Stomach (tissue), 4 donors: Measurements from ENCODE around the gene COL6A3.

Experiments used
- POLR2A ChIP-seq, 4 donors: fragments of 450-650 bp; IDR thresholded peaks; one replicate each; pipeline ENCODE4 v1.6.1; 2016; ENCODE audit warnings: antibody characterized with exemption in 4 of 4, control low read depth in 2 of 4, mild to moderate bottlenecking in 1 of 4, moderate library complexity in 1 of 4
- TF ChIP-seq, protein P1 (sequence below), 7 experiments: fragments of 450-650 bp in 4 of 7; fragments of 200-600 bp in 3 of 7; sonication (generic) in 3 of 7; IDR thresholded peaks; one replicate each; pipeline ENCODE4 v1.5.1; 2016 to 2019; ENCODE audit warnings: antibody characterized with exemption in 7 of 7, control low read depth in 2 of 7, mild to moderate bottlenecking in 1 of 7

DNA sequence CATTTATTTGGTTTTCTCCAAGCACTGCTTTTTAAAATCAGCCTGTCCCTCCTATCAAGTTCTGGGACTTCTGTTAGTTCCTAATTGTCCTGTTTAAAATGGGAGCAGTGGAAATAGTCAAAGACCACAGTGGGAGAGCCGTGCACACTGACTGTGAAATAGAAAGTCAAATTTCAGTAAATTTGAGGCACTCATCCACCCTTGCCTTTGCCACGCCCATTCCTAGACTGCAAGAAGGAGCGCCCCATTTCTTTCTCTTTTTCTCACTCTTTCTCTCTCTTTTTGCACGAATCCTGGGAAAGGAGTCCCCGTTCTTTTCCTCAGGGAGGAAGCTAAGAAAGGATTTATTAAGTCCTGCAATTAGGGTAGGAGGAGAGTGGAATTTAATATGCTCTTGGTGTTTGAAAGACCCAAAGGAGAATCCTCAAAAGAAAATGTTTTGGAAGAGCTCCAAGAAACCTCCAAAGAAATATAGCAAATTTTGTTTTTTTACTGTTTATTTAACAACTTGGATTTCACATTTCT is 7.5 kb downstream of the COL6A3 start:
- TF ChIP-seq POLR2A (IDR thresholded peaks at IDR 0.05), result no peak
- TF ChIP-seq, protein P1, sequence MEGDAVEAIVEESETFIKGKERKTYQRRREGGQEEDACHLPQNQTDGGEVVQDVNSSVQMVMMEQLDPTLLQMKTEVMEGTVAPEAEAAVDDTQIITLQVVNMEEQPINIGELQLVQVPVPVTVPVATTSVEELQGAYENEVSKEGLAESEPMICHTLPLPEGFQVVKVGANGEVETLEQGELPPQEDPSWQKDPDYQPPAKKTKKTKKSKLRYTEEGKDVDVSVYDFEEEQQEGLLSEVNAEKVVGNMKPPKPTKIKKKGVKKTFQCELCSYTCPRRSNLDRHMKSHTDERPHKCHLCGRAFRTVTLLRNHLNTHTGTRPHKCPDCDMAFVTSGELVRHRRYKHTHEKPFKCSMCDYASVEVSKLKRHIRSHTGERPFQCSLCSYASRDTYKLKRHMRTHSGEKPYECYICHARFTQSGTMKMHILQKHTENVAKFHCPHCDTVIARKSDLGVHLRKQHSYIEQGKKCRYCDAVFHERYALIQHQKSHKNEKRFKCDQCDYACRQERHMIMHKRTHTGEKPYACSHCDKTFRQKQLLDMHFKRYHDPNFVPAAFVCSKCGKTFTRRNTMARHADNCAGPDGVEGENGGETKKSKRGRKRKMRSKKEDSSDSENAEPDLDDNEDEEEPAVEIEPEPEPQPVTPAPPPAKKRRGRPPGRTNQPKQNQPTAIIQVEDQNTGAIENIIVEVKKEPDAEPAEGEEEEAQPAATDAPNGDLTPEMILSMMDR (IDR thresholded peaks at IDR 0.05), result no peak
